ENCODE data around the gene FKBP4. TPM values are rescaled to one million over a fixed set of nuclear protein-coding genes. Genes with fewer than 3 reads are reported as not detected.

Gene FKBP4
- total RNA-seq, 4 donors from 2014 or later = 34.7 to 47.0 (median 41.1) TPM

- TF ChIP-seq POLR2A (IDR thresholded peaks at IDR 0.05) (peak; percentile 52 to 77), POLR2AphosphoS5 (IDR thresholded peaks at IDR 0.05) (peak; percentile 88), CTCF (IDR thresholded peaks at IDR 0.05) (peak in 1 of 4 experiments; percentile 17), EP300 (IDR thresholded peaks at IDR 0.05) (no peak)
- H3K27ac ChIP-seq = peak within 1 kb of the TSS; percentile 61 to 97 (median 91)
- WGBS, 2 donors (ENCODE audit: low coverage in 1 of 2) = 0 to 1% methylated on average over 3 to 13 of the region's 48 CpGs
Observed at GRCh38 chr12:2812290-2813213, 17.8 kb downstream of the FKBP4 start, which contains the start of gene ITFG2. ITFG2 (plus strand) TSS chr12:2812668; CDS start chr12:2812761, 93 bp downstream.

GRCh38 chr12:2813214-2814185, 18.7 kb downstream of the FKBP4 start:
- ATAC-seq = peak; percentile 0
- WGBS, 2 donors (ENCODE audit: low coverage in 1 of 2) = 10 to 13% methylated on average over 9 to 10 of the region's 10 CpGs
- H3K4me1 ChIP-seq = peaks cover 0 to 35% (median 13%) of the 10 kb centered on the region in 3 donors
- H3K27ac ChIP-seq = peak overlapping the region; percentile 61 to 97 (median 91)
- H3K36me3 ChIP-seq = peaks cover 0 to 29% of the 10 kb centered on the region in 2 donors
- H3K4me3 ChIP-seq = peak overlapping the region; percentile 68 to 74
- peak in 3 of 4 experiments; percentile 57 to 65 (median 59) for TF ChIP-seq CTCF (IDR thresholded peaks at IDR 0.05)
- TF ChIP-seq POLR2A (IDR thresholded peaks at IDR 0.05) = no peak
- no peaks in the 10 kb centered on the region for H3K9me3 ChIP-seq
- H3K27me3 ChIP-seq = no peaks in the 10 kb centered on the region

More at GRCh38 chr12:2812290-2813213, 17.8 kb downstream of the FKBP4 start, which contains the start of gene ITFG2:
- H3K4me3 ChIP-seq = peak within 1 kb of the TSS; percentile 68 to 74
- H3K27me3 ChIP-seq = no peaks in the 10 kb centered on the region
- H3K4me1 ChIP-seq = peaks cover 0 to 35% (median 13%) of the 10 kb centered on the region in 3 donors
- no peaks in the 10 kb centered on the region for H3K9me3 ChIP-seq
- peaks cover 0 to 19% of the 10 kb centered on the region in 2 donors for H3K36me3 ChIP-seq
- ATAC-seq = peak; percentile 98

GRCh38 chr12:2819810-2820209, 25.0 kb downstream of the FKBP4 start:
- Histone ChIP-seq H3K36me3 (peaks cover 0 to 90% of the 10 kb centered on the region in 2 donors), H3K4me1 (peaks cover 0 to 9% (median 0%) of the 10 kb centered on the region in 3 donors), H3K4me3 (no peak overlapping the region), H3K9me3 (no peaks in the 10 kb centered on the region), H3K27ac (no peak overlapping the region), H3K27me3 (no peaks in the 10 kb centered on the region)
- ATAC-seq = no peak
- 89 to 91% methylated on average over 10 to 11 of the region's 15 CpGs for WGBS, 2 donors (ENCODE audit: low coverage in 1 of 2)
- no peak for TF ChIP-seq EP300 (IDR thresholded peaks at IDR 0.05)
- no peak for TF ChIP-seq POLR2AphosphoS5 (IDR thresholded peaks at IDR 0.05)
- no peak for TF ChIP-seq CTCF (IDR thresholded peaks at IDR 0.05)
- TF ChIP-seq POLR2A (IDR thresholded peaks at IDR 0.05) = no peak

GRCh38 chr12:2820432-2820831, 25.7 kb downstream of the FKBP4 start:
- TF ChIP-seq EP300 (IDR thresholded peaks at IDR 0.05) (no peak), CTCF (IDR thresholded peaks at IDR 0.05) (no peak), POLR2AphosphoS5 (IDR thresholded peaks at IDR 0.05) (no peak)
- no peaks in the 10 kb centered on the region for H3K9me3 ChIP-seq
- no peak overlapping the region for H3K27ac ChIP-seq
- peaks cover 0 to 2% (median 0%) of the 10 kb centered on the region in 3 donors for H3K4me1 ChIP-seq
- H3K4me3 ChIP-seq = no peak overlapping the region
- H3K27me3 ChIP-seq = no peaks in the 10 kb centered on the region
- 89% methylated on average over 3 of the region's 9 CpGs; no CpG with 5 or more reads in 1 of the 2 donors for WGBS, 2 donors (ENCODE audit: low coverage in 1 of 2)
- no peak for ATAC-seq
- peaks cover 0 to 93% of the 10 kb centered on the region in 2 donors for H3K36me3 ChIP-seq

Measured in gastroesophageal sphincter (tissue), 4 donors.